ENCODE results near the gene HS3ST4.

DNA sequence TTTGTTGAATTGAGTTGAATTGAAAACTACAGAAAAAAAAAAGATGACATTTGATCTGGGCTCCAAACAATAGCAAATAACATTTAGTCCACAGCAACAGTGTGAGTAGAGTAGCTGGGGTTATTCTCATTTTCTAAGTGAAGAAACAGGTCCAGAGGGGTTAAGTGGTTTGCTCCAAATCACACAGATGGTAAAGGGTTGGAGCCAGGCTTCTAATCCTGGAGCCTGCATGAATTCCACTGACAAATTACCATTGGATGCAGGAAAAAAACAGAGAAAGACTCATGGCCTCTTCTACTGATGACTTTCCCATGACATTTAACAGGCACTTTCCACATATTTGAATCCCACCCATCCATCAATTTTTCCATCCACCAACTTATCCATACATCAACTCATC, 182.4 kb downstream of the HS3ST4 start:
- TF ChIP-seq EZH2phosphoT487 (IDR thresholded peaks at IDR 0.05; ENCODE audit: insufficient read depth, low read depth): no peak
- no peak for TF ChIP-seq EZH2 (IDR thresholded peaks at IDR 0.05; ENCODE audit: insufficient read depth, poor library complexity, severe bottlenecking)
